ENCODE results near the gene ARHGEF26. TPM values are rescaled to one million over a fixed set of nuclear protein-coding genes. Genes with fewer than 3 reads are reported as not detected.
"Not testable (repeated sequence)": the region's sequence is repeated elsewhere in the genome, so short reads cannot be mapped to it uniquely, and the experiment has no call there.

Gene ARHGEF26, protein sequence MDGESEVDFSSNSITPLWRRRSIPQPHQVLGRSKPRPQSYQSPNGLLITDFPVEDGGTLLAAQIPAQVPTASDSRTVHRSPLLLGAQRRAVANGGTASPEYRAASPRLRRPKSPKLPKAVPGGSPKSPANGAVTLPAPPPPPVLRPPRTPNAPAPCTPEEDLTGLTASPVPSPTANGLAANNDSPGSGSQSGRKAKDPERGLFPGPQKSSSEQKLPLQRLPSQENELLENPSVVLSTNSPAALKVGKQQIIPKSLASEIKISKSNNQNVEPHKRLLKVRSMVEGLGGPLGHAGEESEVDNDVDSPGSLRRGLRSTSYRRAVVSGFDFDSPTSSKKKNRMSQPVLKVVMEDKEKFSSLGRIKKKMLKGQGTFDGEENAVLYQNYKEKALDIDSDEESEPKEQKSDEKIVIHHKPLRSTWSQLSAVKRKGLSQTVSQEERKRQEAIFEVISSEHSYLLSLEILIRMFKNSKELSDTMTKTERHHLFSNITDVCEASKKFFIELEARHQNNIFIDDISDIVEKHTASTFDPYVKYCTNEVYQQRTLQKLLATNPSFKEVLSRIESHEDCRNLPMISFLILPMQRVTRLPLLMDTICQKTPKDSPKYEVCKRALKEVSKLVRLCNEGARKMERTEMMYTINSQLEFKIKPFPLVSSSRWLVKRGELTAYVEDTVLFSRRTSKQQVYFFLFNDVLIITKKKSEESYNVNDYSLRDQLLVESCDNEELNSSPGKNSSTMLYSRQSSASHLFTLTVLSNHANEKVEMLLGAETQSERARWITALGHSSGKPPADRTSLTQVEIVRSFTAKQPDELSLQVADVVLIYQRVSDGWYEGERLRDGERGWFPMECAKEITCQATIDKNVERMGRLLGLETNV
- 8.3 and 11.3 TPM in 2 replicates for total RNA-seq (2014; rRNA removed; shearing (Covaris generic))

DNA sequence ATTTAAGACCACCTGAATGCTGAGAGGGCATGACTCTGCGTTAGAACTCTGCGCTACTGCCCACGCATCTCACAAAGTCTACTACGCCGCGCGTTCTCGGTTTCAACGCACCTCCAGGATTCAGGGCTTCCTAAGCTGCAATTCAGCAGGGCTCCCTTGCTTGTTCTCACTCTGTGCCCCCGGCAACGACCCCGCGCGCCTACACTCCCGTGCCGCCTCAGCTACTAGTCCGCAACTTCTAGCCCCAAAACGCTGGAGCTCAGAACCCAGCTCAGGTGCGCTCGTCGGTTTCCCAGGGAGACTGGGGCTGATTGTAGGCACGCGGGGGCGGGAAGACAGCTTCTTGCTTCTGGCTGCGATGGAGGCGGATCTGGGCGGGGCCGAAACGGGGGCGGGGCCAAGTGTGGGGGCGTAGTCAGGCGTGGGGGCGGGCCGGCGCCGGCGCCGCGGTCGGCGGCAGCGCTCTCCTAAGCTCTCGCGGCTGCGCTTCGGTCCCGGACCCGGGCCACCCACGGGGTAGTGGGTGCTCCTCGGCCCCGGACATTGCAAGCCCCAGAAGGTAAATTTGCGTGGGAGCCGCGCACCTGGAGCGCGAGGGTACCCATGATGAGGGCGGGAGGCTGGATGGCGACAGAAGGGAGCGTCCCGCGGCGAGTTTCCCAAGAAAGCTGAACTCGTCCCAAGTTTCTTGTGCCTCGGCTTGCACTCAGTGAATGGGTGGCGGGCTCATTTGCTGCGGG lies at the start of gene ARHGEF26:
Gene ARHGEF26, plus strand, starts transcription at position 430 of the 740 bp plus-strand sequence. CDS start 603 bp downstream, outside the sequence.
- peak; percentile 86 for DNase-seq (ENCODE audit: low spot score)

DNA sequence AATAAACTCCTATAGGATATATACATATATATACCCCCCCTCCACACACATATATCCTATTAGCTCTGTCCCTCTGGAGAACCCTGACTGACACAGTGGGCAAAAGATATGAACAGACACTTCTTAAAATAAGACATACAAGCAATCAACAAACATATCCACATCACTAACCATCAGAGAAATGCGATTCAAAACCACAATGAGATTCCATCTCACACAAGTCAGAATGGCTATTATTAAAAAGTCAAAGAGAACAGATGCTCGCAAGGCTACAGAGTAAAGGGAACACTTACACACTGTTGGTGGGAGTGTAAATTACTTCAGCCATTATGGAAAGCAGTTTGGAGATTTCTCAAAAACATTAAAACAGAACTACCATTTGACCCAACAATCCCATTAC lies 46.2 kb upstream of the ARHGEF26 start:
- DNase-seq (ENCODE audit: low spot score), result no peak

DNA sequence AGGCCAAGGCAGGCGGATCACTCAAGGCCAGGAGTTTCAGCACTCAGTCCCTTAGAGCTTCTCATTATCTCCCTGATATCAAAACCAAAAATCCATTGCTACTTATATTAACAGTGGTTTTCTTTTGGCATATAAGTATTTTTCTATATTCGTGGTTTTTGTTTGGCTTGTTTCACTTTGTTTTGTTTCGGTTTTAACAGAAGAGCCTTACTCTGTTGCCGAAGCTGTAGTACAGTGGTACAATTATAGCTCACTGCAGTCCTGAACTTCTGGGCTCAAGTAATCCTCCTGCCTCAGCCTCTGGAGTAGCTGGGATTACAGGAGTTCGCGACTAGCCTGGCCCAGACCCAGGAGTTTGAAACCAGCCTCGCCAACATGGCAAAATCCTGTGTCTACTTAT lies 42.5 kb upstream of the ARHGEF26 start:
- DNase-seq (ENCODE audit: low spot score), result no peak

DNA sequence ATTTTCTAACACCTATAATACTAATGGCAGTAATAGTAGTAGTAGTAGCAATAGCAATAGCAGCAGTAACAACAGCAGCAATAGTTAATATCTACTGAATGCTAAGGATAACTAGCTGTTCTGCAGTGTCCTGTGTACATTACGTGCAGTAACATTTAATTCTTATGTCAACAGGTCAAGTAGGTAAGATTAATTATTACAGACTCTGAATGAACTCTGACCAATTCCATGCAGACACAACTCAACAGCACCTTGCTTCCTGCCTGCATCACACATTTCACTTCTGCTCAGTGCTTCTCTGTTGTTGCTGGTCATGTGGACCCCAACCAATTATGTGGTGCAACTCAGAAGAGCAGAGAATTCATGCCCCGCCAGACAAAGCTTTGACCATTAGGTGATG lies 39.9 kb upstream of the ARHGEF26 start:
- peak; percentile 47 for DNase-seq (ENCODE audit: low spot score)

DNA sequence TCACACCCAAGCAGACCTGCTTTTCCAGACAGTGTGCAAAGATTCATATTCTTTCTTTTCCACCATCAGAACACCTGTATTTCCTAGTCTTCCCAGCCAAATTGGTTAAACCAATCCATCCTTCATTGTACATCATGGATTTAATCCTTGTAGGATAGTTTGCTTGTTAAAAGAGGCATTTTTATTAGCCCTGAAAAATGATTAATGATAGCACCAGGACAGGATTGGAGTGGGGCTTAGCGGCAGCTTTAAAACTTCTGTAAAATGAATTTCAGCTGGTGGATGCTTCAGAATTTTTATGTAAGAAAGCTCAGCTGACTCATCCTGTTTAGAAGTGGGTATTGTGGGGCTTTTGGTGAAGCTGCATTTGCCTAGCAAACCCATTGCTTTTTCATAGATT lies 36.1 kb upstream of the ARHGEF26 start:
- no peak for DNase-seq (ENCODE audit: low spot score)

DNA sequence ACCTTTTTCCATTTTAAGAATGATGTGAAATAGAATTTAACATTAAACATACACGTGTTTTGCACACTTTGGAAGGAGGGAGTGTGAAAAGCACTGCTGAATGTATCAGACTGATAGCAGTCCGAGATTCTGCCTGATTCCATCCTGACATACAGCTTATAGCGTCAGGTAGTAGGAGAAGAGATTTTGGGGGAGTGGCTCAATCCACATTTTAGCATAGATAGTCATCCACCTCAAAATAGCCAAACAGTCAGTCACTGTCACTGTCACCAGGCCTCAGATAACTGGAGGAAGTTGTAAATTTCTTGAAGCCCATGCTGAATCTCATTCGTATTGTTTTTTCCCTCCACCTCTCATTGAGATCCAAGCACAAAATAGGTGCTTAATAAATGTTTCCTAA lies 35.4 kb upstream of the ARHGEF26 start:
- no peak for DNase-seq (ENCODE audit: low spot score)

DNA sequence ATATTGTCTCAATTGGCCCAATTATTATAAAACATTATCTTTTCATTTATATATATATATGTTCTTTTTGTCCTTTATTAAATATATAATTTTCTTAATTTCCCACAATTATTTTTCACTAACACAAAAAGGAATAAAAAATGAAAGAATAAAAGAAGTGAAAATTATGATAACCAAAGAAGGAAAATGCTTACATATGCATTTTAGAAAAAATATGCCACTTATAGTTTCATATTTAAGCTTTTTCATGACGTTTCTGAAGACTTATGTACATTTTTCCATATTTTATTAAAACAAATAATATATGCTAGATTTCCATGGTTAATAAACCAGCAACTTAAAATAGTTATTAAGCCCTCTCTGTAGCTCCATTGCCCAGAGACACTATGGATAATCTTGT lies 34.9 kb upstream of the ARHGEF26 start:
- no peak for DNase-seq (ENCODE audit: low spot score)

DNA sequence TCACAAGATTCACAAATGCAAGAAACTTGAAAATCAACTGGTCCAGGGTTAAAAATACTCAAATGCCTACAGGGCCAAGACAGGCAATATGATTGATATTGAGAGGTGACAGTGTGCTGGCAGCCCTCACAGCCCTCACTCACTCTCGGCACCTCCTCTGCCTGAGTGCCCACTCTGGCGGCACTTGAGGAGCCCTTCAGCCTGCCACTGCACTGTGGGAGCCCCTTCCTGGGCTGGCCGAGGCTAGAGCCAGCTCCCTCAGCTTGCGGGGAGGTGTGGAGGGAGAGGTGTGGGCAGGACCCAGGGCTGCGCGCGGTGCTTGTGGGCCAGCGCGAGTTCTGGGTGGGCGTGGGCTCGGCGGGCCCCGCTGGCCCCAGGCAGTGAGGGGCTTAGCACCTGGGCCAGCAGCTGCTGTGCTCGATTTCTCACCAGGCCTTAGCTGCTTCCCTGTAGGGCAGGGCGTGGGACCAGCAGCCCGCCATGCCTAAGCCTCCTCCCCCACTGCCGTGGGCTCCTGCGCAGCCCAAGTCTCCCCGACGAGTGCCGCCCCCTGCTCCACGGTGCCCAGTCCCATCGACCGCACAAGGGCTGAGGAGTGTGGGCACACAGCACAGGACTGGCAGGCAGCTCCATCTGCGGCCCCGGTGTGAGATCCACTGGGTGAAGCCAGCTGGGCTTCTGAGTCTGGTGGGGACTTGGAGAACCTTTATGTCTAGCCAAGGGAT lies 33.3 kb upstream of the ARHGEF26 start:
- not testable (repeated sequence) for DNase-seq (ENCODE audit: low spot score)

DNA sequence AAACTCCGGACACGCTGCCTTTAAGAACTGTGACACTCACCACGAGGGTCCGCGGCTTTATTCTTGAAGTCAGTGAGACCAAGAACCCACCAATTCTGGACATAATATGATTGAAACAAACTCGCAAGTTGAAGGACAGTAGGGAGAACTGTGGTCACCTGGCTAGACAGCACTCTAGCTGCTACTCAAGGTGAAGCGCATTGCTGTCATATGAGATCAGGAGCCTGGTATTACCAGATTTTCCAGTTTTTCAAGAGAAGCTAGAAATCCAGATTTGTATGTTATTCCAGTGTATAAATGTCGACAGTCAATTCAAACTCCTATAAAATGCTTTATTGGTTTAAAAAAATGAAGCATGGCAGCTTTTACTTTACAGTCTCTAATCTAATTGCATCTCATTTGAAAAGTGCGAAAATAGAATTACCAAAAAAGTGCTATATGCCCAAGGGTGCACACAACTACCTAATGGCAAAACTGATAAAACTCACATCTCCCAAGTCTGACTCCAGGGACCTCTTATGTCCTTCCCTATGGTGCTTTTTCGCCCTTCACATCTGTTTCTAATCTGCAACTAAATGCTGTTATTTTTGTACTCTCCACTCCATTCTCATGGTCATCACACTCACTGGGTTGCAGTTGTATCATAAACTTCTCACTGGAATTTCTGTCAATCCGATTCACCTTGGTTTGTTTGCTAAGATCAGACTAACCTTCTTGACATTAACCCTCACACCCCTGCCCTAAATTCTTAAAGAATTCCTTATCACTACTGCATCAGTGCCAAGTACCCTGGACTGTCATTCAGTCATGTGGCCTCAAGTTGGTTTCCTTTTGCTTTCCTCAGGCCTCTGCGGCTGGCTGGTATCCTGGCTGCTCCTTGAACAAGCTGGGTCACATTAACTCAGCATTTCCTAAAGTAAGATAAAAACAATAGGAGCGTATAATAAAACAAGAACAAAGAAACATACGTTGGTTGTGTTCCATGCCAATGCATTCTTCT lies 31.5 kb upstream of the ARHGEF26 start:
- DNase-seq (ENCODE audit: low spot score), result peak; percentile 88

DNA sequence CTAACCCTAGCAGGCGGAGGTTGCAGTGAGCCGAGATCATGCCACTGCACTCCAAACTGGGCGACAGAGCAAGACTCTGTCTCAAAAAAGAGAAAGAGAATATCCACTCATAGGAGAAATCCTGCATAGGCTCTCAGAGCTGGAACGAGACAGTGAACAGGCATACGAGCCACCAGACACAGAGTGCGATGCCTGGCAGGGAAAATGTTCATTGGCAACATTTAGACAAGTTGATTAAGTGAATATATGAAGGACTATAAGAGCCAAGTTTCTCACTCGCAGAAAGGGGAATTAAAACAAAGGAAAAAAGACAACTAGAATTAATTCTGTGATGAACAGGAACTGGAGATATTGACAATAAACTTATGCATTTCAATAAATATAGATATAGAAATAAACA lies 27.1 kb upstream of the ARHGEF26 start:
- DNase-seq (ENCODE audit: low spot score), result no peak

DNA sequence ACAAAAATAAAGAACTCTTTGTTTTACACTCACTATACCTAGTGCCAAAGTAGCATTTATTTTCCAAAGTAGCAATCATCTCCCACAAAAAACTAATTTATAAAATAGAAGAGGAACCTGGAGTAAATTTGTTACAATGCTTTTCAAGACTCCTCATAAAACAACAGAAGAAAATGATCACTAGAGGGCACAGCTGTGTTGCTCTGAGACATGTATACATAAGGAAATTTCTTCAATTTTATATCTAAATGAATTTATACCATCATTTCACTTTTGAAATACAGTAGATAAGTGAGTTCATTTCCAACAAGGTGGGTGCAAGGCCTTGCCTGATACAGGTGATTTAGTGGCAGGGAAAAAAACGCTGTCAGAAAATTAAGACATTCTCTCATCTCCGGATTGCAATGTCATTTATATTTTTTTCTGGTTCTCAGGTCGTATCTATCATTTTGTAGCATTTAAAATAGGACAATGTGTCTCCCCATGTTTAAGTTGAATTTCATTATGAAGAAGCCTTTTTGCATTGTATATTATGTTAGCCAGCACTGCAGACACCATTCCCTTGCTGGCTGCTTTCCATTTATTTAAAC lies 25.3 kb upstream of the ARHGEF26 start:
- DNase-seq (ENCODE audit: low spot score), result peak; percentile 54

DNA sequence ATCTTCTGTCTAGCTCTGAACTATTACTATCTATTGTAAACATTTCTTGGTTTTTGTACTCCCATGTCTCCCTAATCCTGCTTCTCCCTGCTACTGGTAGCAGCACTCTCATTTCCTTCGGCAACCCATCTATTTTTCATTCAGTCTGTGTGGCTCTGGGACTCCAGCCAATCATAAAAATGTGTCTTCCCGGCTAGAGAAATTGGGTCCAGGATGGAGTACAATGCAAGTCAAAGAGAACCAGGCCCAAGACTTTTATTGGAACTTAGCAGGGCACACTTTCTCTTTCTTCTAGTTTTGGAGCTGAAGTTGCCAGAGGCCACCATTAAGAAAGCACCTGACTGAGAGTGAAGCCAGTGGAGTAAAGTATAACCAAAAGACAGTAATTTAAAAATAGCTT lies 22.8 kb upstream of the ARHGEF26 start:
- DNase-seq (ENCODE audit: low spot score), result no peak

DNA sequence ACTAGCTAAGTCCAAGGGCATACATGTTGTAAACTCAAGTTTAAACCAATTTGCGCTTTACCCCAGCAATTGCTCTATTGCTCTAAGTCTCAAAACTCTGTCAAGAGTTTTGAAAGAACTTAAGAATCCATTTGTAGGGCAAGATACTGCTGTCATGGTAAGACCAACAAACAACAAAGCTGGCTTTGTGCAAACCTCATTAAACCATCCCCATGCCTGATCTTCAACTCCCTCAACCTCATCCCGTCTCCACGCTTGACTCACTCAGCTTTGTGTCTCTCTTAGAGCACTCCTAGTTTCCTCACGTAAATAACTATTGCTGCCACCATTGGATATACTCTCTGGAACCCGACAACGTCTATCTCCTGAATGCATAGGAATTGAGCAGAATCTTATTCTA lies 20.6 kb upstream of the ARHGEF26 start:
- no peak for DNase-seq (ENCODE audit: low spot score)

DNA sequence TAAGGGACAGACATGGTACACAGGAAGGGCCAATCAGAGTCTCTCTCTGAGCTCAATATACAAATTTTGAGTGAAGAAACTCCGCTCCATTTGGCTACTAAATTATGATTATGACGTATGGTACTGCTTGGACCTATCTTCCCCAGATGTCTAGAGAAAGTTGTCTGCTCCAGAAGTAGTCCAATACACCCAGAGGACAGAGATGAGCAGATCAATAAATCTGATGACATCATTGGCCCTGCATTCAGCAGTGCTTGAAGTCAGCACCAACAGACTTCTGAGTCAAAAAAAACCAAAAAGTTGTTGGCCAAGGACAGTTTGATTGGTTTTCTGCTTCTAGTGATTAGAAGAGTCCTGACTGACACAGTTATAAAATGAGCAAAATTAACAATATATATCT lies 19.9 kb upstream of the ARHGEF26 start:
- no peak for DNase-seq (ENCODE audit: low spot score)

DNA sequence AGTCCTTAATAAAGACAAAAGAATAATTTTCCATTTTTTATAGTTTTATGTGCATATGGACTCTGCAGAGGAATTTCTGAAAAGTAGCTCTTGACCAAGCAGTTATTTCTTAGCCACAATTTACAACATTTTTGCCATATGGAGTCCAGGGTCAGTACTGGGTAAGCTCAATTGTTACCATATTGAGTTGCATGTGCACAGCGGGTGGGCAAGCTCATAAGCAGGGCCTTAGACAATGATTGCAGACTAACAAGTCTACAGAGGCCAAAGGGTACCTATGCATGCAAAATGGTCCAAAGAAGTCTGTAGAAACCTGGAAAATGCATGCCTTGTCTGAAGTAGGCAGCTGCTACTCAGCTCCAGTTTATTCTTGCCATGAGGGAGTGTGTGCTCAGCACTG lies 19.0 kb upstream of the ARHGEF26 start:
- no peak for DNase-seq (ENCODE audit: low spot score)

DNA sequence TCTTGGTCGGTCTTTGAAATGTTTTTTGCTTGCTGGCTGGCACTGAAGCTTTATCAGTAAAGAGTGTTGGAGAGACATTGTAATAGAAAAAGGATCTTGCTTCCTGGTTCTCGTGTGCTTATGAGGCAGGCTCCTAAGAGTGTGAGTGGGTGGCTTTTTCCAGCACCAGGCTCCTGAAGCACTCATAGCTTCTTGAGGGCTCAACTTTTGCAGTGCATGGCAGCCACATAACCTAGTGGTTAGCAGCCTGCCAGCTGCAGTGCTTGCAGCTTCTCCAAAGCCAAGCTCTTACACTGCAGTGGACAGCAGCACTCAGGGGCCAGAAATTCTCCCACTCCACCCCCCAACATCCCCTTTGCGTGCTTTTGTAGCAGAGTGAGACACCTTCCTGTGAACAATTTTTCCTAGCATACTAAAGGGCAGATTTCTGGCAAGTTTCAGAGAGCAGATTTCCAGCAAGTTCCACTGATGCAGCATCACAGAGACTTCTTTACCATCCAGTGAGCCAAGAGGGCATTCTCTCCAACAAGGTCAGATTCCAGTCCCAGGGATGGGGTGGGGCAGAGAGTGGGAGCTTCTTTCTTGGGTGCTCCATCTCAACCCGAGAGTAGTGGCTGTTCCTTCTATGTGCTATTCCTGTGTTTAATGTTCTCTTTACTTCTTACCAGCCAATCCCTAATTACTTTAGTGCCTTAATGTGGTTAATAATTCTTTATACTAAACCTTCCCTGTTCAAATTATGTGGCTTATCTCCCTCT lies 15.8 kb upstream of the ARHGEF26 start:
- no peak for DNase-seq (ENCODE audit: low spot score)

DNA sequence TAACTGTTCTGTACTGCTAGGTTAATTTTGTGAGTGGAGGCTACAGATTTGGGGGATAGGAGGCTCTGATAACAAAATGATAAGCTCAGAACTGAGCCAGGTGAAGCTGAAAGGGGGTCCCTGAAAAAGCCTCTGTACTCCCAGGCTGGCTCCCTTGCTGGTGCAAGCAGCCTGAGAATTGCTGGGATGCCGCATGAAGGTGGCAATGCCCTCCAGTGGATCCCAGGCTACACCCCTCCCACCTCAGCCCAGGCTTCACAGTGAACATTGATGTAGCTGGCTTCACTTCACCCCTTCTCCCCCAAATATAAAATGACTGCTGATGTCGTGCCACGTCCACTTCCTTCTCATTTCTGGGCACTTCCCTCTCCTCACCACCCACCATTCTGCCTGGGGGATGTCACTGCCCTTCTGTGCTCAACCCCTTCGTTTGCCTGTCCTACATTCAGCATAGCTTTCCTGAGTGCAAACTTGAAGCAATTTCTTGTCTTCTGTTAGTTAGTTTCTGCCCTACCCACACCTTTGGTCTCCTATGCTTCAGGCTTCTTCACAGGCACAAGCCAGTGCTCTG lies 9.7 kb upstream of the ARHGEF26 start:
- no peak for DNase-seq (ENCODE audit: low spot score)

DNA sequence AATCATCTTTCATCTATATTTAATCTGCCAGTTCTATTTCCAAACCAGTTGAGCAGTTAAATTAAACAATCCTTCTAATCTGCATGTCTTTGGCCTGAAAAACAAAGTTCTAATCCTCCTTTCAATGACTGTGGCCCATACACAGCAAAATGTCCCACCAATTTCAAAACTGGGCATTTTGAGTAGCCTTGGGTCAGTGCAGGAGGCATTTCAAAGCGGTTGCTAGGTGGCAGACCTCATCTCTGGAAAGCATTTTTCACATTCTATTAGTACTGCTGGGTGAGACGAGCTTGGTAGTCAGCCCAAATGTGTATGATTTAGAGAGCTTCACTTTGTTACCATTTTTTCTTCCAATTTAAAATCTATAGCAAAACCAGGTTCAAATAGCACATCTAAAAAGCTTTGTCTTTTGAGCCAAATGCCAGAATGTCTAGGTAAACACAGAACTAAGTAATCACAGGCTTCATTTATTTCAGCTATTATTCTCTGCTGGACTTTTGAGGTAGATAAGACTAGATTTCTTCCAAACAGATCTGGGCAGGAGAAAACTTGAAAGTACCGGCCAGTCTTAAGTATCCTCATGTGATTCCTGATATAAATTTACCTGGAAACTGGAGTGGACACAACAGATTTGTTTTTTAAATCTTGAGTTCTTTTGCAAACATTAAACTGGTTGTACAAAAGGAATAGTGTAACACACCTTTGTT lies 8.9 kb upstream of the ARHGEF26 start:
- DNase-seq (ENCODE audit: low spot score), result no peak

Data from HT-29 (cell line).